LoVo (cell line): Measurements from ENCODE around the gene STK40.

Source experiments
- DNase-seq: peaks from one replicate; pipeline ENCODE4 v3.0.0-alpha.2; 2016; ENCODE audit warnings: low spot score

STK40 gene

GRCh38 chr1:36309397-36309796, 76.3 kb downstream of the STK40 start:
- DNase-seq = no peak

DNA sequence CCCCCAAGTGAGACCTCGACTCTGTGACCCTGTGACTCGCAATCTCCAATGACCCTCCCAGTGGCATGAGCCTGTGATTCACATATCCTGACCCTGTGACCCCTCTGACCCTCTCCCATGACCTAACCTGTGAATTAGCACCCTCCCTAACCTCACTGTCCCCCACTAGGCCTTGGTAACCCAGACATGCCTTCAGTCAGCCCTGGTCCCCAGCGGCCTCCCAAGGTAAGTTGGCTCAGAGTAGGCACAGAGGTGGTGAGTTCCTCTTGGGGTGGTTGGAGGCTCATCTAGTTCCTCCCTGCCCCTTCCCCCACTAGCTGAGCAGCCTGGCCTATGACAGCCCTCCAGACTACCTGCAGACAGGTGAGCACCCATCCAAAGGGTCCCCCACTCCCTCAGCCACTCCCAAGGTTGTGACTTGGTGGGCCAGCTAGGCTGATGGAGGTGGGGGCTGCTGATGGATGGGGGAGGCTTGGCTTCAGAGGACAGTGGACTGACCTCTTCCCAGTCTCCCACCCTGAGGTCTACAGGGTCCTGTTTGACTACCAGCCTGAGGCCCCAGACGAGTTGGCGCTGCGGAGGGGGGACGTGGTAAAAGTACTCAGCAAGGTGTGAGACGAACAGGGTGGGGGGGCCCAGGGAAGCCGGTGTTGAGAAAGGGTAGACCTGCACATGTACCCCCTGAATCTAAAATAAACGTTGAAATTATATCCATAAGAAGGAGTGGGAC, 78.0 kb downstream of the STK40 start:
- DNase-seq = no peak

GRCh38 chr1:36306902-36307456, 78.7 kb downstream of the STK40 start:
- peak; percentile 96 for DNase-seq

DNA sequence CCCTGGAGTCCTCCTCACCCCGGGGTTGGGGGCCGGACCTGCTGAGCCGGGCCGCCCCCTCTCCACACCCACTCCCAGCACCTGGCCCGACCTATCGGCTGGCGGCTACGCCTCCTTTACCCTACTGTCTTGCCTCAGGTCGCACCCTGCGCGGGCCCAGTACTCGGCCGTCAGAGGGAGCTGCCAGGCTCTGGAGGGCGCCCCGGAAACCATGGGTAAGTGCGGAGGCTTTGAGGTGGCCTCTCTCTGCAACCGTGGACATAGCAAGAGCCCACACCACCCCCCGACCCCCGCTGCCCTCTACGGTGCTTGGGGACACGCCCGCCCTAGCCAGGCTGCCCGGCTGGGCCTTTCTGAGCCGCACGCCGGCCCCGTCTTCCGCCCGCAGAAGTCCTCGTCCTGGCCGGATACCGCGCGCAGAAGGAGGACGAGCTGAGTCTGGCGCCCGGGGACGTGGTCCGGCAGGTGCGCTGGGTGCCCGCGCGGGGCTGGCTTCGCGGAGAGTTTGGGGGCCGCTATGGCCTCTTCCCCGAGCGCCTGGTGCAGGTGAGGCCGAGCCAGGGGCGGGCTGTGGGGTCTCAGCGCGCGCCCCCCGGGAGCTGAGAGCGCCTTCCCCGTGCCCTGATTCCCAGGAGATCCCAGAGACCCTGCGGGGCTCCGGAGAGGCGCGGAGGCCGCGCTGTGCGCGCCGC, 79.4 kb downstream of the STK40 start, which contains the start of gene SH3D21:
SH3D21 (plus strand) TSS at position 159 of the 692 bp plus-strand sequence; CDS start at position 212, 53 bp downstream.
- peak; percentile 71 for DNase-seq

GRCh38 chr1:36305915-36306209, 79.9 kb downstream of the STK40 start:
- DNase-seq = peak; percentile 11

DNA sequence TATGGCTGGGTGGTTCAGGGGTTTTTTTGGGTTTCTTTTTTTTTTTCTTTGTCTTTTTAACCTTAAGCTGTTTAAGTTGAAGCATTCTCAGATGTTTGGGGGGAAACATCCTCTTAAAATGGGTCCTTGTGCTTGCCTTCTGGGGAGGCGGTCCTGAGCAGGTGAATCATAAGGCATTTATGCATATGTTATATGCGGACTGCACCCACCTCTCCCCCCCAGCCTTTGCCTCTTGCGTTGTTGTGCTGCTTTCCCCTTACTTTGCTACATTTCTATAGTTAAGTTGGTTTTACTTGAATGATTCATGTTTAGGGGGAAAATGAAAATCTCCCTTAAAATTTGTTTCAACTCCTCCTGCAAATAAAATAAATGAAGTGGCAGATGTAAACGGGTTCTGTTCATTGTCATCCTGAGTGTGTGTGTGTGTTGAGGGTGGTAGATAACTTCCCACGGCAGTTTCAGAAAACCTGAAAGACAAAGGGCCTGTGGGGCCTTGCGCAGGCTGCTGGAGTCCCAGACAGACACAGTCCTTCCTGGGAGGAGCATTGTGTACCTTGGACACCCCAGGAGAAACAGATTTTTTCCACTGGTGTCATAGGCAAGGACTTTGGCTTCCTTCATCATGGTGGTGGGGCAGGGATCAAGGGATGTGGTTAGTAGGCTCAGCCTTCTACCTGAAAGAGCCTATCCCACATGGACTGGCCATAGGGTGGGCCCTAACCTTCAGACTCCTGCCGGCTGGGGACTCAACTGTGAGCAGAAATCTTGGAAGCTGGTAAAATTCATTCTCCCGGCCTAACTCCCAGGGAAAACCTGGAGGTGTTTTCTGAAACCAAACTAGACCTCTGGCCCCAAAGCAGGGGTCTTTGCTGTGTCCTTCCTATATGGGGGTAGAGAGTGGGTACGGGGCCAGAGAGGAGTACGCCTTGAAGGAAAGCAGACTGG, 80.5 kb downstream of the STK40 start:
- peak; percentile 10 for DNase-seq

DNA sequence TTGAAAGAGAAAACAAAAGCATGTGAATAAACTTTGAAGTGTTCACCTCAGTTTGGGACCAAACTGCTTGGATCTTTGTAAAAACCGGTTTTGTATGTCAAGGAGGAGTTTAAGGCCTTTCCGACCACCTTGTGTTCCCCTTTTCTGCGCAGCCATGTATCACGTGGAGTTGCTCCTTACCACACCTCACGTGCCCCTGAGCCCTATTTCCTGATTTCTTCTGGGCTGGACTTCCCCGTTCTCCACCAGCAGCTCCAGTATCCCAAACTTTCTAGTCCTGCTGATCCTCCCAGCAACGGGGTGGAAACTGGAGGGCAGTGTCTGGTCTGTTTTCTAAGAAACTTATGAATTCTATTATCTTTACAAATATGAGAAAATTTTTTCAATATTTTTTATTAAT, 81.2 kb downstream of the STK40 start:
- no peak for DNase-seq

- no peak for DNase-seq
Observed at GRCh38 chr1:36303650-36304360, 81.9 kb downstream of the STK40 start.

GRCh38 chr1:36303244-36303643, 82.5 kb downstream of the STK40 start:
- no peak for DNase-seq

GRCh38 chr1:36301220-36301619, 84.5 kb downstream of the STK40 start:
- DNase-seq = no peak

DNA sequence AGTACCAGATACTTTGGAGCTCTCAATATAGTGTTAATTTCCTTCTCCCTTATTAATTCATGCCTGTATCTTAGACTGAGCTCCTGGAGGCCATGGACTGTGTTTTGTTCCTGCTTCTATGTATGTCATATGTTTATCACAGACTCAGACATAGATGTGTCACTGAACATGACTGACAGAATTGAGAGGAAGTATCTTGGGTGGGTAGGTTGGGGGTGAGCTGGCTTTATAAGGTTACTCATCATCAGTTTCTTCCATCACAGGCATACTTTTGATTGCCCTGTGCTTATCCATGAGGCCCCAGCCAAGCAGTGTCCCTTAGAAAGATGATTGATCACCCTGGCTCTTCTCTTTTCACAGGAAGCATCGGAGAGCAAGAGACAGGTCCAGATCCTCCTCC, 85.2 kb downstream of the STK40 start:
- DNase-seq = no peak

- no peak for DNase-seq
Observed at GRCh38 chr1:36298640-36299039, 87.1 kb downstream of the STK40 start.

DNA sequence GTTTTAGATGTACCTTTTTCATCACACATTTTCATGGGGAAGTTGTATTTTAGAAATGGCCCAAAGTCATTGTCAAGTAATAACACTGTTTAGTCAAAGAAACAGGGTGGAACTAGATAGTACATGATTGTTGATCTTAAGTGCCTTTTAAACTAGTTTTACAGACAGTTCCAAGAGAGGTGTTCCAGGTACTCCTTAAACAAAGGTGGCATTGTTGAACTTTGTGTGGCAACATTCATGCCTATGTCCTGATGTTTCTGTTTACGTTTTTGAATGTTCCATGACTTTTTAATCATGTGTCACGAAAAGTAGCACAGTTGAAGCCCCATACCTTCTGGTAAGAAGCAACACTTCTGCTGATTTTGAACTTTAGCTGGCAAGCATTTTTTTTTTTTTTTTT, 88.7 kb downstream of the STK40 start:
- no peak for DNase-seq

GRCh38 chr1:36295390-36295789, 90.3 kb downstream of the STK40 start:
- no peak for DNase-seq
